Lower leg skin (tissue), 4 donors: ENCODE results near the gene KDM2B. TPM values are rescaled to one million over a fixed set of nuclear protein-coding genes. Genes with fewer than 3 reads are reported as not detected.

Source experiments
- DNase-seq, 2 donors: peaks; one replicate each; pipeline ENCODE4 v3.0.0-alpha.2; 2019; ENCODE audit warnings: low spot score in 2 of 2
- H3K4me3 ChIP-seq: fragments of 200-600 bp; sonication (generic); 2 replicates; pipeline ENCODE4 v1.5.1; 2017; ENCODE audit warnings: mild to moderate bottlenecking, low read depth; ENCODE audit not compliant: poor library complexity, severe bottlenecking
- POLR2A ChIP-seq, 2 donors: fragments of 450-650 bp; IDR thresholded peaks; one replicate each; pipeline ENCODE4 v1.6.1; 2016 to 2017; ENCODE audit warnings: antibody characterized with exemption in 2 of 2, mild to moderate bottlenecking in 1 of 2, moderate library complexity in 1 of 2
- WGBS, 2 donors: methylation state at CpG; one replicate each; pipeline ENCODE4 v1.1.5; 2018; 5-methylcytosine and 5-hydroxymethylcytosine counted together
- intact Hi-C: fragments of 100-400 bp; cut with DNase I; formaldehyde crosslinking; loops from one replicate; pipeline ENCODE4 v1.15.0; 2023; ENCODE audit warnings: low total_unique reads
- total RNA-seq, 4 donors: library from RNA; depleted of rRNA; stranded (reverse); fragments of >200 nt; gene quantifications; one replicate each; pipeline ENCODE4 v1.1.0, GENCODE V29; 2016
- TF ChIP-seq, protein P1 (sequence below), 3 donors: fragments of 450-650 bp; IDR thresholded peaks; one replicate each; pipeline ENCODE4 v1.5.1; 2016; ENCODE audit warnings: antibody characterized with exemption in 3 of 3, mild to moderate bottlenecking in 3 of 3, moderate library complexity in 2 of 3

KDM2B gene
- total RNA-seq, 4 donors from 2014 or later: 28.9 to 72.1 (median 47.9) TPM

- WGBS, 2 donors: 10 to 28% methylated on average over 30 to 36 of the region's 36 CpGs
- DNase-seq: peak; percentile 71 to 95
- intact Hi-C loops: no loop called here
- TF ChIP-seq, protein P1, sequence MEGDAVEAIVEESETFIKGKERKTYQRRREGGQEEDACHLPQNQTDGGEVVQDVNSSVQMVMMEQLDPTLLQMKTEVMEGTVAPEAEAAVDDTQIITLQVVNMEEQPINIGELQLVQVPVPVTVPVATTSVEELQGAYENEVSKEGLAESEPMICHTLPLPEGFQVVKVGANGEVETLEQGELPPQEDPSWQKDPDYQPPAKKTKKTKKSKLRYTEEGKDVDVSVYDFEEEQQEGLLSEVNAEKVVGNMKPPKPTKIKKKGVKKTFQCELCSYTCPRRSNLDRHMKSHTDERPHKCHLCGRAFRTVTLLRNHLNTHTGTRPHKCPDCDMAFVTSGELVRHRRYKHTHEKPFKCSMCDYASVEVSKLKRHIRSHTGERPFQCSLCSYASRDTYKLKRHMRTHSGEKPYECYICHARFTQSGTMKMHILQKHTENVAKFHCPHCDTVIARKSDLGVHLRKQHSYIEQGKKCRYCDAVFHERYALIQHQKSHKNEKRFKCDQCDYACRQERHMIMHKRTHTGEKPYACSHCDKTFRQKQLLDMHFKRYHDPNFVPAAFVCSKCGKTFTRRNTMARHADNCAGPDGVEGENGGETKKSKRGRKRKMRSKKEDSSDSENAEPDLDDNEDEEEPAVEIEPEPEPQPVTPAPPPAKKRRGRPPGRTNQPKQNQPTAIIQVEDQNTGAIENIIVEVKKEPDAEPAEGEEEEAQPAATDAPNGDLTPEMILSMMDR (IDR thresholded peaks at IDR 0.05): no peak
- TF ChIP-seq POLR2A (IDR thresholded peaks at IDR 0.05): no peak
- peak overlapping the region; percentile 42 for H3K4me3 ChIP-seq
Observed at GRCh38 chr12:121536054-121536898, 44.5 kb downstream of the KDM2B start.

DNA sequence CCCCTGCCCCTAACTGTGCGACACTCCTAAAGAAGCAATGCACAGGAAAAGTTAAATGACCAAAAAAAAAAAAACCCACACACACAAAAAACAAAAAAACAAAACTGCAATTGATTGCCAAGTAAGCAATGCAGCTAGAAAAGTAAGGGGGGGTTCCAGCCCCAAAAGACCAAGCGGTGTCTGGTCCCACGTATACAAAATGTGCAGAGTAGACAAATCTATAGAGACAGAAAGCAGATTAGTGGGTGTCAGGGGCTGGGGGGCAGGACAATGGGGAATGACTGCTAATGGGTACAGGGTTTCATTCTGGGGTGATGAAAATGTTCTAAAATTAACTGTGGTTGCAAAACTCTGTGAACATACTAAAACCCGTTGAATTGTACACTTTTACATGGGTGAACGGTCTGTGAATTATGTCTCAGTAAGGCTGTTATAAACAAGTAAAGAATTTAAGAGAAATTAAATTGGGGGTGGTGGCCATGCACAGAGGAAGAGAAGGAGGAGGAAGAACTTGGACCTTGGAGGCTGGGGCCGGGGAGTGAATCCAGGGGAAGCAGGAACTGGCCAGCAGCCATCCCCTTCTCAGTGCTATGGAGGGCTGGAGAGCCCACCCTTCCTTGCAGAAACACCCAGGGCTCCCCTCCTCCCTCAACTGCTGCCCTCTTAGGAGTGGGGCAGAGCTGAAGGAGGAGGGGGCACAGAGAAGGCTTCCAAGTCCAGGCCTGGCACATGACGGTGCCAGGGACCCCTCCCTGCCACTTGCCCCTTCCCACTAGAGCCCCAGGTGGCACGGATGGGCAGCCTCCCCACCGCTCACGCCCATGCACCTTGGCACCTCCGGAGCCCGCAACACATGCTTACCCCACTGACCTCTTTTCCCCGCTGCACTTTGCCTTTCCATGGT lies 45.4 kb downstream of the KDM2B start:
- 41 to 44% methylated on average over 12 to 13 of the region's 13 CpGs for WGBS, 2 donors
- no peak for TF ChIP-seq POLR2A (IDR thresholded peaks at IDR 0.05)
- TF ChIP-seq, protein P1 (IDR thresholded peaks at IDR 0.05): no peak
- no peak for DNase-seq
- H3K4me3 ChIP-seq: no peak overlapping the region
- intact Hi-C loops: no loop called here

GRCh38 chr12:121534495-121535148 lies 46.2 kb downstream of the KDM2B start:
- no peak overlapping the region for H3K4me3 ChIP-seq
- 87% methylated on average over 14 of the region's 14 CpGs for WGBS, 2 donors
- TF ChIP-seq POLR2A (IDR thresholded peaks at IDR 0.05): no peak
- TF ChIP-seq, protein P1 (IDR thresholded peaks at IDR 0.05): no peak
- DNase-seq: no peak
- intact Hi-C loops: no loop called here

DNA sequence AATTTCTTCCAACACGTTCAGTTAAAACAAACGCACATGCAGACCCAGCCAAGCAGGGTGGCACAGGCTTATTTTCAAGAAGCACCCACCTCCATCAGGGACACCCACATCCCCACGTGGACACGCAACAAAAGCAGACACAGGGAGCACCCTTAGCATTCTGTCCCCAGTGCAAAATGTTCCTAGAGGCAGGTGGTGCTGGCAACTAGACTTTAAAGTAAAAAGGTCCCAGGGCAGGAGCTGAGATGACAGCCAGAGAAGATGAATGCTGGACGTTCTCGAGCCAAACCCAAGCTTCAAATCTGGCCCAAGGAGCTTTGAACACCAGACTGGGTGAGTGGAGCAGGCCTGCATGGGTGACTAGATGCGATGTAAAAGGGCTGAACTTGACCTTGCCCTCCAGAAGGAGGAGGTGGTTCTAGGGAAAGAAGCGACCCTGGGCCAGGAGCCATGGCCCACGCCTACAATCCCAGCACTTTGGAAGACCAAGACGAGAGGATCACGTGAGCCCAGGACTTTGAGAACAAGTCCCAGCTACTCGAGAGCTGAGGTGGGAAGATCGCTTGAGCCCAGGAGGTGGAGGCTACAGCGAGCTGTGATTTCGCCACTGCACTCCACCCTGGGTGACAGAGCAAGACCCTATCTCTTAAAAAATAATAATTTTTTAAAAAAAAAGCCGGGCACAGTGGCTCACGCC lies 47.3 kb downstream of the KDM2B start:
- no peak for DNase-seq
- intact Hi-C loops: no loop called here
- H3K4me3 ChIP-seq: no peak overlapping the region
- 69 to 76% methylated on average over 17 of the region's 17 CpGs for WGBS, 2 donors
- no peak for TF ChIP-seq POLR2A (IDR thresholded peaks at IDR 0.05)
- TF ChIP-seq, protein P1 (IDR thresholded peaks at IDR 0.05): no peak
